Retinal pigment epithelial cell (primary cell): ENCODE measurements around the gene CACNB2.

ENCODE experiments used
- DNase-seq: peaks from one replicate; pipeline ENCODE4 v3.0.0-alpha.2; 2010; ENCODE audit warnings: low read depth
- H3K4me3 ChIP-seq: 2 replicates; pipeline ENCODE4 v1.5.1; 2011; ENCODE audit warnings: mild to moderate bottlenecking, low read length, control low read depth, moderate library complexity
- TF ChIP-seq, protein P1 (sequence below): conservative IDR thresholded peaks from 2 replicates; pipeline ENCODE4 v1.5.1; 2011; ENCODE audit warnings: low read depth, low read length, control low read depth, inconsistent platforms

Gene CACNB2

DNA sequence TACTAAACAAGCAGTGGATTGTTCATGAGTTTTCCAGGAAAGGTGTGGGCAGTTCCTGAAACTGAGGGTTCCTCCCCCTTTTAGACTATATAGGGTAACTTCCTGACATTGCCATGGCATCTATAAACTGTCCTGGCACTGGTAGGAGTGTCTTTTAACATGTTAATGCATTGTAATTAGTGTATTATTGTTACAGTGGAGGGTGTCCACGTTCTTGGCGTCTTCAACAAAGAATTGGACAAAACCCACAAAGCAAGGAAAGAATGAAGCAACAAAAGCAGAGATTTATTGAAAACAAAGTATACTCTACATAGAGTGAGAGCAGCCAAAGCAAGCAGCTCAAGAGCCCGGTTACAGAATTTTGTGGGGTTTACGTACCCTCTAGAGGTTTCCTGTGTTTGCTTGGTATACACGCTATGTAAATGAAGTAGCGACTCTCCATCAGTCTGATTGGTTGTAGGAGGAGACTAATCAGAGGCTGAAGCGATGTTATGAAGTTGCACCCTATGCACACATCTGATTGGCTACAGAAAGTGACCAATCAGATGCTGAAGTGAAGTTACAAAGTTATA lies 335.9 kb downstream of the CACNB2 start:
- H3K4me3 ChIP-seq = no peak overlapping the region
- TF ChIP-seq, protein P1, sequence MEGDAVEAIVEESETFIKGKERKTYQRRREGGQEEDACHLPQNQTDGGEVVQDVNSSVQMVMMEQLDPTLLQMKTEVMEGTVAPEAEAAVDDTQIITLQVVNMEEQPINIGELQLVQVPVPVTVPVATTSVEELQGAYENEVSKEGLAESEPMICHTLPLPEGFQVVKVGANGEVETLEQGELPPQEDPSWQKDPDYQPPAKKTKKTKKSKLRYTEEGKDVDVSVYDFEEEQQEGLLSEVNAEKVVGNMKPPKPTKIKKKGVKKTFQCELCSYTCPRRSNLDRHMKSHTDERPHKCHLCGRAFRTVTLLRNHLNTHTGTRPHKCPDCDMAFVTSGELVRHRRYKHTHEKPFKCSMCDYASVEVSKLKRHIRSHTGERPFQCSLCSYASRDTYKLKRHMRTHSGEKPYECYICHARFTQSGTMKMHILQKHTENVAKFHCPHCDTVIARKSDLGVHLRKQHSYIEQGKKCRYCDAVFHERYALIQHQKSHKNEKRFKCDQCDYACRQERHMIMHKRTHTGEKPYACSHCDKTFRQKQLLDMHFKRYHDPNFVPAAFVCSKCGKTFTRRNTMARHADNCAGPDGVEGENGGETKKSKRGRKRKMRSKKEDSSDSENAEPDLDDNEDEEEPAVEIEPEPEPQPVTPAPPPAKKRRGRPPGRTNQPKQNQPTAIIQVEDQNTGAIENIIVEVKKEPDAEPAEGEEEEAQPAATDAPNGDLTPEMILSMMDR = no peak
- no peak for DNase-seq

DNA sequence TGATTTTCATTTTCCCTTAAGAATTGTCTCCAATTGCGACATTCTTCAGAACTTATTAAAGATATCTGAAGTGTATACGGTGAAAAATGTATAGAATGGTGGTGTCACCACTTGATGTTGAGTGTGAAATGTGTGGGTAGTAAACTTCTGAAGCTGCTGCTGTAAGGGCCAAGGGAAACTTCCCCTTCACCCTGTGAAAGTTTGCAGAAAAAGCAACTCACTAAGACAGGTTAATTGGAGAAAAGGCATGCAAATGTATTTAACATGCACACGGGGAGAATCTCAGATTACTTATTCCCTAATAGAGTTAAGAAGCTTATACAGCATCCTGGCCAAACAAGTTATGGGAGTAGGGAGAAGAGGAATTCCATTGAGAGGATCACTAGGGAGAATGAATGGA lies 338.1 kb downstream of the CACNB2 start:
- DNase-seq = peak; percentile 29
- H3K4me3 ChIP-seq = no peak overlapping the region

DNA sequence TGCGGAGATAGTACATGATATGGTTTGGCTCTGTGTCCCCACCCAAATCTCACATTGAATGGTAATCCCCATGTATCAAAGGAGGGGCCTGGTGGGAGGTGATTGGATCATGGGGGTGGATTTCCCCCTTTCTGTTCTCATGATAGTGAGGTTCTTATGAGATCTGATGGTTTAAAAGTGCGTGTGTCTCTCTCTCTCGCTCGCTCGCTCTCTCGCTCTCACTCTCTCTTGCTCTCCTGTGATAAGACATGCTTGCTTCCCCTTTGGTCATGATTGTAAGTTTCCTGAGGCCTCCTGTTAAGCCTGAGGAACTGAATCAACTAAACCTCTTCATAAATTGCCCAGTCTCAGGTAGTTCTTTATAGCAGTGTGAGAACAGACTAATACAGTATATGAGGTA lies 339.3 kb downstream of the CACNB2 start:
- TF ChIP-seq, protein P1 = no peak
- DNase-seq = no peak

More for the DNA sequence above, 338.1 kb downstream of the CACNB2 start:
- TF ChIP-seq, protein P1 = no peak

DNA sequence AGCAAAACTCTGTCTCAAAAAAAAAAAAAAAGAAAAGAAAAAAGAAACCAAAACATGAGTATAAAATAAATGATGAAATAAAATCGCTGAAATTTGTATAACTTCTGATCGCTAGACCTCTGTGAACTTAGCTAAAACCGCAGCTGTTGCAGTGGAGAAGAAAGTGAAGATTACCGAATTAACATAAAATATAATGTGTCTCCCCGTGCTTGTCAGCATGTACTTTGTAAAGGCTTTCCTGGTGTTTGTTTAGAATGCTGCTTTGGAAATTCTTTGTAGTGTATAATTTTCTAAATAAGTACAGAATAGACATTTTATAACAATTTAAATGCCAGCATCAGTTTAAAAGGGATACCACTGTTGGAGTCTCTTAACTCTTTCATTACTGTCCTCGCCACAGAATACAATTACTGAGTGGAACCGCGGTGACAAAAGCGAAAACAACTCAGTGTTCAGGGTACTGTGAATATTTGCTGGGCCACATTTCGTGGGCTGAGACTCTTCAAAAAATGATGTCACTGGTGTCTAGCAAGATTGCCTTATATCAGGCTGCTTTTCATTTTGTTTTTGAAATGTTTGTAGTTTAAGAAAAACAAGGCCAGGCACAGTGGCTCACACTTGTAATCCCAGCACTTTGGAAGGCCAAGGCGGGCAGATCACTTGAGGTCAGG lies 343.4 kb downstream of the CACNB2 start:
- TF ChIP-seq, protein P1 = no peak
- DNase-seq = no peak
- no peak overlapping the region for H3K4me3 ChIP-seq

More for the DNA sequence above, 339.3 kb downstream of the CACNB2 start:
- no peak overlapping the region for H3K4me3 ChIP-seq

DNA sequence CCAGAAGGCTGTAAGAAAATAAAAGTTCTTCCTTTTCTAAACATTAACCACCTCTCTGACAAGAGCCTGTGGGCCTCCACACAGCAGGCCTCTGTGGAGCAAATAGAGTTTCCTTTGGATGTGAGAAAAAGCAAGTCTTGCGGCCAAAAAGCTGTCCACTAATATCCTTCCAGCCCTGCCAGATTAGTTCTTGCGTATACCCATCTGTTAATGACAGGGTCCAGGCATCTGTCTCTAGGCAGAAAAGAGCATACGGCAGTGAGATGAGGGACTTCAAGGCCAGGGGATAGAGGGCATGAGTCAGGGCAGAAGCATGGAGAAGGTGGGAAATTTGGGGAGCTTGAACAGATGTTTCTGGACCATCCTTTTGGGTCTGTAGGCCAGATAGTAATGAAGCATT lies 346.2 kb downstream of the CACNB2 start:
- no peak for DNase-seq
- H3K4me3 ChIP-seq = no peak overlapping the region
- TF ChIP-seq, protein P1 = no peak

DNA sequence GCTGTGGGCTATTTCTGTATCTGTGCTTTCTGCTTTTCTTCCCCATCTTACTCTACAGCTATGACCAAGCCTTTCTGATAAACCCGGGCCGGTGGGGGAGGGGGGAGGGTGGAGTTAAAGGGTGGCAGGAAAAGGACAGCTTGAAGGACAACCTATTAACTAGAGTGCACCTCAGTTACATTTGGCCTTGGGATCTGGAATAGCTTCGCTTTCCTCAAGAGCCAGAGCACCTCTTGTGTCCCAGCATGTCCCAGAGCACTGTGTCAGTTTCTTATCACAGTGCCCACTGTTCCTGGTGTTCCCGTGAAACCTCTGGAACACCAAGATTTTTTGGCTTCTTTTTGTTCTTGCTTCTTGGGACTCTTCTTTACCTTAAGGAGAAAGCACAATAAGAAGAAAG lies 350.5 kb downstream of the CACNB2 start:
- H3K4me3 ChIP-seq = no peak overlapping the region
- no peak for DNase-seq
- TF ChIP-seq, protein P1 = no peak

DNA sequence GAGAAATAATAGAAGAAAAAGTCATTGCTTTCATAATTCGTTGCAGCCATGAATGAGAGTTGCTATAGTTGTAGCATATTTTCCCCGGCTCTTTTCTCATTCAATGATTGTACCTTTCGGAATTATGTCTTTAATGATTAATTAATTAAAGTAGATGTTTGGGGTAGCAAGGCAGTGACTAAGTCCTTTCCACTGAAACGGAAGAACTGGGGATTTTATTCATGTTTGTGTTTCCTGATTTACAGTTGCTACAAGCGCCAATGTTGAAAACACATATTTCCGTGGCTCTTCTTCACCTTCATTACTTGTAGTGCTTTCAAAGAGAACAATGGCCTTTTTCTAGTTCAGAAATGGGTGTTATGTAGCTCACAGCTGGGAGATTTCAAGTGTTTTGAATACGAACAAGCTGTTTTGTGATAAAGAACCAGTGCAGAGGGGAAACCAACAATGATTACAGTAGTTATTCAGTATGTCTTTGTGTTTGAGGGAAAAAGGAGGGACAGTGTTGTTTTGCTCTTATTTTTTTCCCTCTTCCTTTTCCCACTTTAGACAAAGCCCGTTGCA lies 357.7 kb downstream of the CACNB2 start:
- no peak overlapping the region for H3K4me3 ChIP-seq
- TF ChIP-seq, protein P1 = no peak
- no peak for DNase-seq
